C4-2B (cell line): Measurements from ENCODE around the gene PPP6C.
"Not testable (repeated sequence)": the region's sequence is repeated elsewhere in the genome, so short reads cannot be mapped to it uniquely, and the experiment has no call there.

ENCODE experiments used
- H3K27ac ChIP-seq: fragments of 450-650 bp; 2 replicates; pipeline ENCODE4 v1.5.1; 2017
- ZFX ChIP-seq: fragments of 450-650 bp; IDR thresholded peaks from 2 replicates; pipeline ENCODE4 v1.6.1; 2017
- TF ChIP-seq, protein P1 (sequence below): fragments of 450-650 bp; conservative IDR thresholded peaks from 2 replicates; pipeline ENCODE4 v1.5.1; 2017; ENCODE audit warnings: mild to moderate bottlenecking

PPP6C gene

DNA sequence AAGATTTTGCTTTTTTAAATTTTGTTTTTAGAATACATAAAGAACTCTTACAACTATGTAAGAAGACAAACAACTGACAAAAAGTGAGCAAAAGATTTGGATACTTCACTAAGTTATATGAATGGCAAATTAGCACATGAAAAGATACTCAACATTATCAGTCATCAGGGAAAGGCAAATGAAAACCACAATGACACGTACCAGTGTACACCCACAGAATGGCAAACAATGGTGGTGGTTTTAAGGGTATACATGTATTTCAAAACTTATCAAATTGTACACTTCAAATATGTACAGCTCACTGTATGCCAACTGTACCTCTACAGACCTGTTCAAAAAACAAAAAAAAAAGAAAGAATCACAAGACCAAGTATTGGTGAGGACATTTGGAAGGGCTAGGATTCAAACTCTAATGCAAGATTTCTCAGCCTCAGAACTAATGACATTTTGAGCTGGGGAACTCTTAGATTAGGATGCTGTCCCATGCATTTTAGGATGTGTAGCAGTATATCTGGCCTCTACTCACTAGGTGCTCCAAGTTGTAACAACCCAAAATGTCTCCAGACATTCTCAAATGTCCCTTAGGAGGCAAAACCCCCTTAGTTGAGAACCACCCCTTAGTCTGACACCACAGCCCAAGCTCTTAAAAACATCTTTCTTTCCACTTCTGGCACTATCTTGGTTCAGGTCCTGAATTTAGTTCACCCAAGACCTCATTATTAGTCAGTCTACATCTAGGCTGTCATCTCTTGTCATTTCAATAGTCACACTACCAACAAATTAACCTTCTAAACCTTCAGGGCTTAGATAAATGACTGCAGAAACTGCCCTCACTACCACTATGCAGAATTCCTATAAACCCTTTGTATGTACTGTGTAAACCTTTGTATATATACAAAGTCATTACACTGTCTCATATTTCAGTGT lies 55.9 kb downstream of the PPP6C start:
- TF ChIP-seq, protein P1, sequence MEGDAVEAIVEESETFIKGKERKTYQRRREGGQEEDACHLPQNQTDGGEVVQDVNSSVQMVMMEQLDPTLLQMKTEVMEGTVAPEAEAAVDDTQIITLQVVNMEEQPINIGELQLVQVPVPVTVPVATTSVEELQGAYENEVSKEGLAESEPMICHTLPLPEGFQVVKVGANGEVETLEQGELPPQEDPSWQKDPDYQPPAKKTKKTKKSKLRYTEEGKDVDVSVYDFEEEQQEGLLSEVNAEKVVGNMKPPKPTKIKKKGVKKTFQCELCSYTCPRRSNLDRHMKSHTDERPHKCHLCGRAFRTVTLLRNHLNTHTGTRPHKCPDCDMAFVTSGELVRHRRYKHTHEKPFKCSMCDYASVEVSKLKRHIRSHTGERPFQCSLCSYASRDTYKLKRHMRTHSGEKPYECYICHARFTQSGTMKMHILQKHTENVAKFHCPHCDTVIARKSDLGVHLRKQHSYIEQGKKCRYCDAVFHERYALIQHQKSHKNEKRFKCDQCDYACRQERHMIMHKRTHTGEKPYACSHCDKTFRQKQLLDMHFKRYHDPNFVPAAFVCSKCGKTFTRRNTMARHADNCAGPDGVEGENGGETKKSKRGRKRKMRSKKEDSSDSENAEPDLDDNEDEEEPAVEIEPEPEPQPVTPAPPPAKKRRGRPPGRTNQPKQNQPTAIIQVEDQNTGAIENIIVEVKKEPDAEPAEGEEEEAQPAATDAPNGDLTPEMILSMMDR = no peak
- TF ChIP-seq ZFX = no peak
- no peak overlapping the region for H3K27ac ChIP-seq

DNA sequence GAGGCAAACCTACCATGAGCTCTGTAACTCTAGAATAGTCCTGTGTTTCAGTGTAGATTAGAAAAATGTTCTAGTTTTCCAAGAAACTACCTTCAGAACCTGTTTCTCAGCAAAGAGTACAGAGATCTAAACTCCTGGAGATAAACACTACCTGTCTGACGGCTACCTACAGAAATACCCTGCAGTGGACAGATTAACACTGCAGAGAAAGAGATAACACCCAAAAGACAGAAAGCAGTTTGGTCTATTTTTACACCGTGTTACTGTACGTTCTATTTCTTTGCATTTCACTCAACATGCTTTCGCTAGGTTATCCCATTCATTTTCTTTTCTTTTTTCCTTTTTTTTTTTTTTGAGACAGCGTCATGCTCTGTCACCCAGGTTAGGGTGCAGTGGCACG lies 57.8 kb downstream of the PPP6C start:
- H3K27ac ChIP-seq = no peak overlapping the region
- TF ChIP-seq, protein P1 = no peak
- no peak for TF ChIP-seq ZFX

DNA sequence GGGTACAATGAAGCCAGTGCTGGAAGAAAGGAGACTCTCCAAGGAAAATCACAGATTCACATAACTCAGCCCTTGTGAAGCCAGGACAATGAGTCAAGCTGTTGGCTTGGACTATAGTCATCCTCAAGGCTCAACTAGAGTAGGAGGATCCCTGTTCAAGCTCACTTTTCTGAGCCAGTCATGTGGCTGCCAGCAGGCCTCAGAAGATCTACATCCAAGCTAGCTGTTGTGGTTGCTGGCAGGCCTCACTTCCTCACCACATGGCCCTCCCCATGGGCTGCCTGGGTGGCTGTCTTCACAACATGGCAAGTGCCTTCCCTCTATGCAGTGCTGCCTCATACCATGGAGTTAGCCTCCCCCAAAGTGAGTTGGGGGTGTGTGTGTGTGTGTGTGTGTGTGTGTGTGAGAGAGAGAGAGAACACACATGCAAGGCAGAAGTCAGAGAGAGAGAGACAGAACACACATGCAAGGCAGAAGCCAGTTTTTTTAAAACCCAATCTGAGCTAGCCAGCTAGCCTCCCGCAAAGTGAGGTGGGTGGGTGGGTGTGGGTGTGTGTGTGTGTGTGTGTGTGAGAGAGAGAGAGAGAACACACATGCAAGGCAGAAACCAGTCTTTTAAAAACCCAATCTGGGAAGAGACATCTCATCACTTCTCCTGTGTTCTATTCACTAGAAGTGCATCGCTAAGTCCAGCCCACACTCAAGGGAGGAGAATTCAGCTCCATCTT lies 63.4 kb downstream of the PPP6C start:
- no peak for TF ChIP-seq ZFX
- TF ChIP-seq, protein P1 = no peak
- H3K27ac ChIP-seq = no peak overlapping the region

DNA sequence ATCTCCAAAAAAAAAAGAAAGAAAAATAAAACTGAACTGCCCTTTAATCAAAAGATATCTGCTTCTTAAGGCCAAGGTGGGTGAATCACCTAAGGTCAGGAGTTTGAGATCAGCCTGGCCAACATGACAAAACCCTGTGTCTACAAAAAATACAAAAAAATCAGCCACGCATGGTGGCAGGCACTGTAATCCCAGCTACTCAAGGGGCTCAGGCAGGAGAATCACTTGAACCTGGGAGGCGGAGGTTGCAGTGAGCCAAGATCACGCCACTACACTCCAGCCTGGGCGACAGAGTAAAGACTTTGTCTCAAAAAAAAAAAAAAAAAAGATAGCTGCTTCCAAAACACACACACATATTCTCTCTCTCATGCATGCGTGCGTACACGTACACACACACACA lies 64.1 kb downstream of the PPP6C start:
- no peak overlapping the region for H3K27ac ChIP-seq
- TF ChIP-seq ZFX = no peak
- TF ChIP-seq, protein P1 = no peak

DNA sequence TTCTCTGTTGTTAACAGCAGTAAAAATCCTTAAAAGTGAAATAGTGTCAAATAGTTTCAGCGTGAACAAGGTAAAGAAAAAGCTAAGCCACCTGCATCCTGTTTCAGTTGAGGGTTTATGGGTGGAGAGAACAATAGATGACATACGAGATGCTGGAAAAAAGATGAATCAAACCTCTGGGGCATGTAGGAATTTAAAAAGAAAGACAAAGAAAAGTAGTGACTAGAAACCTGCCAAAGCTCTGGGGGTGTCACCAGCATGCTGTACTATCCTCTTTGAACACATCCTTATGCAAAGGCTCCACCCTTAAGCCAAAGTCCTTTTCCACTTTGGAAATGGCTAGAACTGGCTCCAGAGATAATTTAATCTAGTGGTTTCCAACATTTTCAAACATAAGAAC lies 68.5 kb downstream of the PPP6C start:
- TF ChIP-seq, protein P1 = no peak
- TF ChIP-seq ZFX = no peak
- H3K27ac ChIP-seq = no peak overlapping the region

DNA sequence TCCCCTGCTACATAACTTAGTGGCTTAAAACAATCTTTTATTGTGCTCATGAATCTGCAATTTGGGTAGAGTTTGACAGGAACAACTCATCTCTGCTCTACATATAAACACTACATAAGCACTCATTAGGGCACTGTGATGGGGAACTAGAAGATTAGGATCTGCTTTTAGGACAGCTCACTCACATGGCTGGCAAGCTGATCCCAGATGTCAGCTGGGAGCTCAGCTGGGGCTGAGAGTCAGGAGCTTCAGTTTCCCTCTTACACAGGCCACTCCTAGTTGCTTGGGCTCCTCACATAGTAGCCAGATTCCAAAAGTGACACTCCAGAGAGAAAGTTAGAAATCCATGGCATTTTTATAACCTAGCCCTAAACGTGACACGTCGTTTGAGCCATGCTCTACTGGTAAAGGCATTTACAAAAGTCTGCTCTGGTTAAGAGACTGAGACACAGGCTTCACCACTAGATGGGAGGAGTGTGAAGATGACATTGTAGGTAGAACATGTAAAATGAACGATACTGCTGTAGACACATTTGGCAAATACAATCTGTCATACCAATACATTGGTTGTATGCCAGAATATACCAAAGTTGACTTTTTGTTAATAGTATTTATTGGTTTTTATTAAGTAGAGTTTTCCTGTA lies 69.8 kb downstream of the PPP6C start:
- no peak for TF ChIP-seq ZFX
- TF ChIP-seq, protein P1 = no peak
- no peak overlapping the region for H3K27ac ChIP-seq

DNA sequence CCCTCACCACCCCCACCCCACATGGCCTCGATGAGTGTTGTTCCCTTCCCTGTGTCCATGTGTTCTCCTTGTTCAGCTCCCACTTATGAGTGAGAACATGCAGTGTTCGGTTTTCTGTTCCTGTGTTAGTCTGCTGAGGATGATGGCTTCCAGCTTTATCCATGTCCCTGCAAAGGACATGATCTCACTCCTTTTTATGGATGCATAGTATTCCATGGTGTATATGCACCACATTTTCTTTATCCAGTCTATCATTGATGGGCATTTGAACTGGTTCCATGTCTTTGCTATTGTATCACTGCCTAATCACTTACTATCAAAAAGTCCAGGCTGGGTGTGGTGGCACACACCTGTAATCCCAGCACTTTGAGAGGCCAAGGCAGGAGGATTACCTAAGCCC lies 70.9 kb downstream of the PPP6C start:
- not testable (repeated sequence) for H3K27ac ChIP-seq

DNA sequence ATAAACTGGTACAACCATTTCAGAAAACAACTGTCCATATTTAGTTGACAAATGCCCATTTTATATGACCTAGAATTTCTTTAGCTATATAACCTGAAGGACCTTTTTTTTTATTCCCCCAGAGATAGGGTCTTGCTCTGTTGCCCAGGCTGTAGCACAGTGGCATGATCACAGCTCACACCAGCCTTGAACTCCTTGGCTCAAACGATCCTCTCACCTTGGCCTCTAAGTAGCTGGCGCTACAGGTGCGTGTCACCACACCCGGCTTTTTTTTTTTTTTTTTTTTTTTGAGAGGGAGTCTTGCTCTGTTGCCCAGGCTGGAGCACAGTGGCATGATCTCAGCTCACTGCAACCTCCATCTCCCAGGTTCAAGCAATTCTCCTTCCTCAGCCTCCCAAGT lies 75.1 kb downstream of the PPP6C start:
- not testable (repeated sequence) for H3K27ac ChIP-seq
